ENCODE results near the gene ZDHHC24. TPM values are rescaled to one million over a fixed set of nuclear protein-coding genes. Genes with fewer than 3 reads are reported as not detected.

The ZDHHC24 gene
- total RNA-seq, 1 experiment from 2014 or later, result 9.7 TPM

DNA sequence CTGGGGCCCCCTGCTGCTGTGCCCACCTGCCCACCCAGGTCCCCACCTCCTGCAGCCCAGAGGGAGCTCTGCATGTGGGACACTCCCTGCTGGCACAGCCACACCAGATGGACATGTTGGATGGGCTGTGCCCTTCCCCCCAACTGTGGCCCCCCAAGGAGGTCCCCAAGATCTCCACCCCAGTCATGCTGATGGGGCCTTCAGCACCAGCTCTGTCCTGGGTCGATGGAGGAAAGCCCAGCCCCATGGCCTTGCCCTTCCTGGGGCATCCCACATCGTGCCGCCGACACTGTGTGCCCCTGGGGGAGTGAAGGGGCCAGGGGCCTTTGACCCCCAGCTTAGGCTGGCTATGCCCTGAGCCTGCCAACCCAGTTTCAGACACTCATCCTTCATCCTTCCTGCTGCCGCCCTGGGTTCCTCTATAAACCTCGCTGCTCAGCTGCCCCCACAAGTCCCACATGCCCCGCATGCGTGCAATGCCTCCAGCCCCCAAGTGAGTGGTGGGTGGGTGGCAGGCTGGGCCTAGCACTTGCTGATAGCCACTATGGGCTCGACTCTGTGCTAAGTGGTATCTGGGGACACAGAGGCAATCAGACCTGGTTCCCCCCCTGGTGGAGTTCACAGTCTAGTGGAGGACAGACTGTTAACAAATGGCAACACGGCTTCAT is 69.5 kb downstream of the ZDHHC24 start:
- BruUV-seq (replicated peaks), result no TSS peak
- no peak for TF ChIP-seq EZH2 (IDR thresholded peaks at IDR 0.05; ENCODE audit: borderline replicate concordance, low read depth, low read length, poor library complexity, severe bottlenecking)
- TF ChIP-seq, protein P1, sequence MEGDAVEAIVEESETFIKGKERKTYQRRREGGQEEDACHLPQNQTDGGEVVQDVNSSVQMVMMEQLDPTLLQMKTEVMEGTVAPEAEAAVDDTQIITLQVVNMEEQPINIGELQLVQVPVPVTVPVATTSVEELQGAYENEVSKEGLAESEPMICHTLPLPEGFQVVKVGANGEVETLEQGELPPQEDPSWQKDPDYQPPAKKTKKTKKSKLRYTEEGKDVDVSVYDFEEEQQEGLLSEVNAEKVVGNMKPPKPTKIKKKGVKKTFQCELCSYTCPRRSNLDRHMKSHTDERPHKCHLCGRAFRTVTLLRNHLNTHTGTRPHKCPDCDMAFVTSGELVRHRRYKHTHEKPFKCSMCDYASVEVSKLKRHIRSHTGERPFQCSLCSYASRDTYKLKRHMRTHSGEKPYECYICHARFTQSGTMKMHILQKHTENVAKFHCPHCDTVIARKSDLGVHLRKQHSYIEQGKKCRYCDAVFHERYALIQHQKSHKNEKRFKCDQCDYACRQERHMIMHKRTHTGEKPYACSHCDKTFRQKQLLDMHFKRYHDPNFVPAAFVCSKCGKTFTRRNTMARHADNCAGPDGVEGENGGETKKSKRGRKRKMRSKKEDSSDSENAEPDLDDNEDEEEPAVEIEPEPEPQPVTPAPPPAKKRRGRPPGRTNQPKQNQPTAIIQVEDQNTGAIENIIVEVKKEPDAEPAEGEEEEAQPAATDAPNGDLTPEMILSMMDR (conservative IDR thresholded peaks at IDR 0.05; ENCODE audit: low read depth, low read length), result no peak
- ChIA-PET POLR2A (ENCODE audit: low non-redundant PET) (interaction anchor here (0.5 kb wide), 1 partner anchor 10 kb away, joined by 8 read pairs; the partner anchor contains the start of gene PELI3), CTCF (no interaction called here)
- Histone ChIP-seq H3K27ac (ENCODE audit: low read depth, low read length, poor library complexity, severe bottlenecking) (no peak overlapping the region), H3K36me3 (ENCODE audit: insufficient read depth, low read length, poor library complexity, severe bottlenecking) (peaks cover 17% of the 10 kb centered on the region), H3K4me3 (ENCODE audit: low read depth, low read length, poor library complexity, severe bottlenecking) (no peak overlapping the region), H3K4me1 (ENCODE audit: insufficient read depth, low read length, poor library complexity, severe bottlenecking) (no peaks in the 10 kb centered on the region), H3K27me3 (replicated peaks; ENCODE audit: insufficient read depth, low read depth, low read length, poor library complexity) (no peaks in the 10 kb centered on the region), H3K9me3 (ENCODE audit: low read depth, low read length, poor library complexity, severe bottlenecking) (no peaks in the 10 kb centered on the region)
- intact Hi-C loops (cut with micrococcal nuclease; ENCODE audit: unreplicated experiment), result no loop called here
- no peak for DNase-seq (ENCODE audit: low spot score)

DNA sequence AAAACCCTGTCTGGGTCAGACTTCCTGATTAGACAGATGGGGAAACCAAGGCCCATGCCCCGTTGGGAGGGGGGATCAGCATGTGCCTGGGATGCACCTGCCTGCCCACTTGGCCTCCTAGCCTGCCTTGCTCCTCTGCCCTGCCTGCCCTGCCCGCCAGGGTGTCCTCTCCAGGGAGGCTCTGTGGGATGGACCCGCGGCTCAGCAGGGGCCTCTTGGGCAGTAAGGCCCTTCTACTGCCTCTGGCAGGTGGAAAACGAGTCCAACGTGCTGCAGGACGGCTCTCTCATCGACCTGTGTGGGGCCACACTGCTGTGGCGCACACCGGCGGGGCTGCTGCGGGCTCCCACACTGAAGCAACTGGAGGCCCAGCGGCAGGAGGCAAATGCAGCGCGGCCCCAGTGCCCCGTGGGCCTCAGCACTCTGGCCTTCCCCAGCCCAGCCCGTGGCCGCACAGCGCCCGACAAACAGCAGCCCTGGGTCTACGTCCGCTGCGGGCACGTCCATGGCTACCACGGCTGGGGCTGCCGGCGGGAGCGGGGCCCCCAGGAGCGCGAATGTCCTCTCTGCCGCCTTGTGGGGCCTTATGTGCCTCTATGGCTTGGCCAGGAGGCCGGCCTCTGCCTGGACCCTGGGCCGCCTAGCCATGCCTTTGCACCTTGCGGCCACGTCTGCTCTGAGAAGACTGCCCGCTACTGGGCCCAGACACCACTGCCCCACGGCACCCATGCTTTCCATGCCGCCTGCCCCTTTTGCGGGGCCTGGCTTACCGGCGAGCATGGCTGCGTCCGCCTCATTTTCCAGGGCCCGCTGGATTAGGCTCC is 70.3 kb downstream of the ZDHHC24 start:
- intact Hi-C loops (cut with micrococcal nuclease; ENCODE audit: unreplicated experiment), result no loop called here
- Histone ChIP-seq H3K4me1 (ENCODE audit: insufficient read depth, low read length, poor library complexity, severe bottlenecking) (no peaks in the 10 kb centered on the region), H3K27me3 (replicated peaks; ENCODE audit: insufficient read depth, low read depth, low read length, poor library complexity) (no peaks in the 10 kb centered on the region), H3K4me3 (ENCODE audit: low read depth, low read length, poor library complexity, severe bottlenecking) (no peak overlapping the region), H3K9me3 (ENCODE audit: low read depth, low read length, poor library complexity, severe bottlenecking) (no peaks in the 10 kb centered on the region), H3K36me3 (ENCODE audit: insufficient read depth, low read length, poor library complexity, severe bottlenecking) (peaks cover 17% of the 10 kb centered on the region), H3K27ac (ENCODE audit: low read depth, low read length, poor library complexity, severe bottlenecking) (no peak overlapping the region)
- POLR2A ChIA-PET (ENCODE audit: low non-redundant PET), result no interaction called here
- DNase-seq (ENCODE audit: low spot score), result no peak
- no TSS peak for BruUV-seq (replicated peaks)
- TF ChIP-seq EZH2 (IDR thresholded peaks at IDR 0.05; ENCODE audit: borderline replicate concordance, low read depth, low read length, poor library complexity, severe bottlenecking), result no peak
- TF ChIP-seq, protein P1 (conservative IDR thresholded peaks at IDR 0.05; ENCODE audit: low read depth, low read length), result no peak
- CTCF ChIA-PET, result no interaction called here

DNA sequence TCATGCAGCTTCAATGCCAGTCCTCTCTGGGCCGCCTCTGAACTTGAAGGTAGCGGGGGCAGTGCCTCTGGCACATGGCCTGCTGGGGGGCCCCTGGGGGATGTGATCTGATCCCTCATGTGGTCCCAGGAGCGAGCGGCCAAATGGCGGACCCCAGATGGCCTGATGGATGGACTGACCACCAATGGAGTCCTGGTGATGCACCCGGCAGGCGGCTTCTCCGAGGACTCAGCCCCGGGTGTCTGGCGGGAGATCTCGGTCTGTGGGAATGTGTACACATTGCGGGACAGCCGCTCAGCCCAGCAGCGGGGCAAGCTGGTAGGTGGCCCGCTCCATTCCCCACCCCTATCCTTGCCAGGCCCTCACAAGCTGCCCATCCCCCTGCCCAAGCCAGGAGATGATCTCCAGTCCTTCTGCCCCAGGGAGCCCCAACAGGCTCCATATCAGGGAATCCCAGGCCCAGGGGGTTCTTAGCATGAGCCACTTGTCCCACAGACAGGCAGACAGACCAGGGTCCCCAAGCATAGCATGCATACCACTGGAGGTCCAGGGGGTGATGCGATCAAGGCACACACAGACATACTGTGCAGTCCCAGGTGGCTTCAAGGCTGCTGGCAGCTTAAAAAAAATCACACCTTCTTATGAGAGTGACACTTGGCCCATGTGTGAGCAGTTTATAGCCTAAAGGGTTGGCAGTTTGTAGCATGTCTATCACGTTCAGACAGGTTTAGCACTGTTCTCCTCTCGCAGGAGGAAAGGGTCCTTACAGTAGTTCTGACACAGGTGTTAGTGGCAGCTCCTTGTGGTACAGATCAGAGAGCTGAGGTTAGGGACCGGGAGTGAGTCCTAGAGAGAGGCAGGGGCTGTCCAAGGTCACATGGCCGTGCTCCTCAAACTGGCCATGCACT is 72.0 kb downstream of the ZDHHC24 start:
- TF ChIP-seq EZH2 (IDR thresholded peaks at IDR 0.05; ENCODE audit: borderline replicate concordance, low read depth, low read length, poor library complexity, severe bottlenecking), result no peak
- TF ChIP-seq, protein P1 (conservative IDR thresholded peaks at IDR 0.05; ENCODE audit: low read depth, low read length), result no peak
- H3K27me3 ChIP-seq (replicated peaks; ENCODE audit: insufficient read depth, low read depth, low read length, poor library complexity), result no peaks in the 10 kb centered on the region
- H3K4me3 ChIP-seq (ENCODE audit: low read depth, low read length, poor library complexity, severe bottlenecking), result no peak overlapping the region
- no peaks in the 10 kb centered on the region for H3K9me3 ChIP-seq (ENCODE audit: low read depth, low read length, poor library complexity, severe bottlenecking)
- intact Hi-C loops (cut with micrococcal nuclease; ENCODE audit: unreplicated experiment), result no loop called here
- H3K36me3 ChIP-seq (ENCODE audit: insufficient read depth, low read length, poor library complexity, severe bottlenecking), result peaks cover 17% of the 10 kb centered on the region
- no peak for DNase-seq (ENCODE audit: low spot score)
- ChIA-PET CTCF (no interaction called here), POLR2A (ENCODE audit: low non-redundant PET) (no interaction called here)
- BruUV-seq (replicated peaks), result no TSS peak
- H3K4me1 ChIP-seq (ENCODE audit: insufficient read depth, low read length, poor library complexity, severe bottlenecking), result no peaks in the 10 kb centered on the region
- no peak overlapping the region for H3K27ac ChIP-seq (ENCODE audit: low read depth, low read length, poor library complexity, severe bottlenecking)
